ENCODE results near the gene BPNT1.
"Not testable (repeated sequence)": the region's sequence is repeated elsewhere in the genome, so short reads cannot be mapped to it uniquely, and the experiment has no call there.

Gene BPNT1, protein sequence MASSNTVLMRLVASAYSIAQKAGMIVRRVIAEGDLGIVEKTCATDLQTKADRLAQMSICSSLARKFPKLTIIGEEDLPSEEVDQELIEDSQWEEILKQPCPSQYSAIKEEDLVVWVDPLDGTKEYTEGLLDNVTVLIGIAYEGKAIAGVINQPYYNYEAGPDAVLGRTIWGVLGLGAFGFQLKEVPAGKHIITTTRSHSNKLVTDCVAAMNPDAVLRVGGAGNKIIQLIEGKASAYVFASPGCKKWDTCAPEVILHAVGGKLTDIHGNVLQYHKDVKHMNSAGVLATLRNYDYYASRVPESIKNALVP

DNA sequence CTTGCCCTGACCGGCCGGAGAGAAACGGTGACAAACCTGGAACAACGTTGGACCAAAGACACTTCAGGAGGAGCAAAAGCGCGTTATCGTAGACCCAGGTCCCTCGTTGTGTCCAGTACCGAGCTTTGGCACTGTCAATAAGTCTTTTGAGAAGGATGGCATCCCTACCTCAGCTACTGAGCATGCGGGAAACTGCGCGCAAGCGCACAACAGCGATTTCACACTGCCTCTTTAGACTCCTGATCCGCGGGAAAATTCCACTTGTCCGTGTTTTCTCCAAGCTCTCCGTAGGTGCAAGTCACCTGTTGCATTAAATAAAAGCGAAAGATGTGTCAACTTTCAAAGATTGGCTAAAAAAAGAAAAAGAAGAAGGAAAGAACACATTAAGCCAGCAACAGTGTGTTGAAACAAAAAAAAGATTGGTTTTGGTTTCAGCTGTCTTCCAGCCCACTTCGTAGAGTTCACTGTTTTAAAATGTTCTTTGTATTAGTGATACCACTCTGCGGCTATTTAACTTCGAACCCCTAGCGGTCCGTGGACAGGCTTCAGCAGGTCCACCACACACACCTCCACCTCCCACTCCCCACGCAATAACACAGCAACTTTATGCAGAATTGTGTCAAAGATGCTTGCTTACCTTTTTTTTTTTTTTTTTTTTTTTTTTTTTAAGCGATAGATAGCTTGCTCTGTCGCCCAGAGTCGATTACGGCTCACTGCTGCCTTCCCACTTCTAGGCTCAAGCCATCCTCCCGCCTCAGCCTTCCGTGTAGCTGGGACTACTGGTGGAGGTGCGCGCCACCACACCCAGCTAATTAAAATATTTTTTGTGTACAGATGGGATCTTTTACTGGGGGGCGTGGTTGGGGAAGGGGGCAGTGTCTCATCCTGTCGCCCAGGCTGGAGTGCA is at the start of gene BPNT1:
BPNT1 (minus strand) TSS at position 139 of the 907 bp plus-strand sequence. CDS start 9,942 bp downstream, outside the sequence.
- peak; percentile 96 for DNase-seq

DNA sequence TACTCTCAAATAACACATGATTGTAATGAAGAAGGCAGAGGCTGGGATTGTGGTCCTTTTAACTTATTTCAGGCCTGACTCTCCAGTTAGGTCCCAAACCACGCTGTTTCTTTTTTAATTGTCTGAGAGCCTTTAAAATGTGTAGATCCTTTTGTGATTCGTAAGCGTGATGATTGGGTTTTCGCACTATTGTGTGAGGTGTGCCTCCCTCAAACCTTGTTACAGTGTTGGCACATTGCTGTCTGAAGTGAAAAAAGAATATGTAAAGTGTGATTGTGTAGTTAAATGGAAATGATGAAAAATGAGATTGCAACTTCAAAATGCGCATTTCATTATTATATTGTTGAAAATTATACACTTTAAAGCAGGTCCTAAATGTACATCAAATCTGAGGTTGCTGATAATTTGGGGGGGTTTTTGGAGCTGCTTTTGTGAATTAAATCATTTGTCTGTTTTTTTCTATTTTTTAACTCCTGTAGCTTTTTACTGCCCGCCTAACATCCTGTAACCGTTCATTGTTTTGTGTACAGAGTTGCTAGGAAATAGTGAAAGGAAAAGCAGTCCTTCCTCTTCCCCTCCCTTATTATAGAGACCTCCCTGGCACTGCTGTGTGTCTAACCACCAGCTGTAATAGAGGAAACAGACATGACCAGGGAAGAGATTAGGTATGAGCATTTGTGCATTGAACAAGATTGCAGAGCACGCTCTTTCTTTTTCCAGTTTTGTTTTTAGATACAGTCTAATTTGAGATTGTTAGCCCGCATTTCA is 47.6 kb upstream of the BPNT1 start:
- DNase-seq = peak; percentile 52

DNA sequence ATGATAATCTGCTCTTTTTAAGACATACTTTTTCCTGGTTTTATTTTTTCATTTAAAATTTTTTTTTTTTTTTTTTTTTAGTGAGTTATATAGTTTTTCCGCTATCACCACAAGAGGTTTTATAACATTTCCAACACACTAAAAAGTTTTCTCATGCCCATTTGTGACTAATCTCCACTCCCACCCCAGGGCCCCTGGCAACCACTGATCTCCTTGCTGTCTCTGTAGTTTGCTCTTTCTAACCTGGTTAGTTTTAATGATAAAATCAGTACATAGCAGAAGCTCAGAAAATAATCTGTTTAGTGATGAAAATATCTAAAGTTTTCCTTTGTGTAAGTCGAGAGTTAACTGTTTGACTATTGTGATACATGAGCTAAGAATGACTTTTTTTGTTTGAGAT is 46.2 kb upstream of the BPNT1 start:
- DNase-seq = no peak

DNA sequence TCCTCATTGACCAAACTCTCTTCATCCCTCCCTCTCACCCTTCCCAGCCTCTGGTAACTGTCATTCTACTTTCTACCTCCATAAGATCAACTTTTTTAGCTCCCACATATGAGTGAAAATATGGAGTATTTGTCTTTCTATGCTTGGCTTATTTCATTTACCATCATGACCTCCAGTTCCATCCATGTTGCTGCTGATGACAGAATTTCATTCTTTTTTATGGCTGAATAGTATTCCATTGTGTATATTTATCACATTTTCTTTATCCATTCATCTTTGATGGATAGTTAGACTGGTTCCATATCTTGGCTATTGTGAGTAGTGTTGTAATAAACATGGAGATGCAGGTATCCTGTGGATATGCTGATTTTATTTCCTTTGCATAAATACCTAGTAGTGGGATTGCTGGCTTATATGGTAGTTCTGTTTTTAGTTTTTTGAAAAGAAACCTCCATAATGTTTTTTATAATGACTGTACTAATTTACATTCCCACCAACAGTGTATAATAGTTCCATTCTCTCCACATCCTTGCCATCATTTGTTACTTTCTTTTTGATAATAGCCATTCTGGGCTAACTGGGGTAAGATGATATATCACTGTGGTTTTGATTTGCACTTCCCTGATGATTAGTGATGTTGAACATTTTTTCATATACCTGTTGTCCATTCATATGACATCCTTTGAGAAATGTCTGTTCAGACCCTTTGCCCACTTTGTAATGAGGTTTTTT is 40.1 kb upstream of the BPNT1 start:
- DNase-seq = no peak

DNA sequence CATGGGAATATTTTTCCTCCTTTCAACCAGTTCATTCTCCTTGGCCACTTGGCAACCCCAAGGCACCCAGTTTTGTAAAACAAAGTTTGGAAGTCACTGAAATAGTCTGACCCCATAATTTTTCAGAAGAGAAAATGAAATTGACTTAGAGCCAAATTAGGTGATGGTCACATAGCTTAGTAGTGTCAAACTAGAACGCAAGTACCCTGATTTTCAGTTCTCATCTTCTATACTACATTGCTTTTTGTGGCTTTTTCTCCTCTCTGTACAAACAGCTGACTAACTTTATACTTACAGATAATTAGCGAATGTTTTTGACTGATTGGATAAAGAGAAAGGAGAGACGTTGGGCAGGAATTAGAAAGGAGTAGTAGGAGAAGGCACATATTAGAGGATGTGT is 37.5 kb upstream of the BPNT1 start:
- DNase-seq = no peak

DNA sequence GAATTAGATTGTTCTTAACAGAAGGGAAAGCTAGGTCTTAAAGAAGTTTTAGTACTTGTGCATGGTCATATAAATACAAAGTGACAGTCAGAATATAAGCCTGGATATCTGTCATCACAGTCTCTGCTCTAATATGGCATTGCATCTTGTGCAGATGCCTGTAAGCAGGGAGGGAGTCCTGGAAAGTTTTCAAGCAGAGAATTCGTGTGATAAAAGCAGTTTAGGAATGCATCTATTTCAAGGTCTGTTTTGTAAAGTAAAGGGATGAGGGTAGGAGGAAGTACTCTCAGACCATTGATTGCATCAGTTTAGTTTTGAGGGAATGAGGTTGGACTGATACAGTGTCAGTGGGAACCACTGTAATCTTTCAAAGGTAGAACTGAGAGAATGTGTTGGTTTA is 35.0 kb upstream of the BPNT1 start:
- DNase-seq = peak; percentile 6

DNA sequence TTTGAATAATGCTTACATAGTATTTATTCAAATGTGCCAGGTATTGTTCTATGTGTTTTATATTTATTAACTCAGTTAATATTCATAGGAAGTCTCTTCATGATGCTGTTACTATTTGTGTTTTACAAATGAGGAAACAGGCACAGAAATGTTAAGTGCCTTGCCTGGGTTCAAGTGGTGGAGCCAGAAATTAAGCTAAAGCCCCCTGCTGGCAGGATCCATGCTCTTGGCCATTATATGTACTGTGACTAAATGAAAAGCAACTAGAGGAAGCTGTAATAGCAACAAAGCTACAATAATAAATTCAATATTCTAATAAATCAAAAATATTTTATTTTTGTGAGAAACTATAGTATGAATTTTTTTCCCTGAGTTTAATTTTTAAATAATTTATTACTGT is 34.3 kb upstream of the BPNT1 start:
- DNase-seq = peak; percentile 66

DNA sequence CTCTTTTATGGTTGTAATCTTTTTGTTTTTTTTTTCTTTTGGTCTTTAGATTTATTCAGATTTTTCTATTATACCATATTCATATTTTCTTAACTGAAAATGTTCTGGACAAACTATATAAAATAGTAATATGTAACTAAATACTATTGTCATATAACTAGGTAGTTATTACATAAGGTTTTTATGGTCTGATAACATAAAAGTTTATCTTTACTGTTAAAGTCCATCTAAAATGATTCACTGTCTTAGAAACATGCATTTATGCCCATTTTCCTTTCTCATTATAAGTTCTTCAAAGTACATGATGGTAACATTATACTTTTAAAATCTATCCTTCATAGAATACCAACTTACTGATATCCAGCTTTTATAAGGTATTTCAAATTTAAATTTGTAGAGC is 33.5 kb upstream of the BPNT1 start:
- no peak for DNase-seq

DNA sequence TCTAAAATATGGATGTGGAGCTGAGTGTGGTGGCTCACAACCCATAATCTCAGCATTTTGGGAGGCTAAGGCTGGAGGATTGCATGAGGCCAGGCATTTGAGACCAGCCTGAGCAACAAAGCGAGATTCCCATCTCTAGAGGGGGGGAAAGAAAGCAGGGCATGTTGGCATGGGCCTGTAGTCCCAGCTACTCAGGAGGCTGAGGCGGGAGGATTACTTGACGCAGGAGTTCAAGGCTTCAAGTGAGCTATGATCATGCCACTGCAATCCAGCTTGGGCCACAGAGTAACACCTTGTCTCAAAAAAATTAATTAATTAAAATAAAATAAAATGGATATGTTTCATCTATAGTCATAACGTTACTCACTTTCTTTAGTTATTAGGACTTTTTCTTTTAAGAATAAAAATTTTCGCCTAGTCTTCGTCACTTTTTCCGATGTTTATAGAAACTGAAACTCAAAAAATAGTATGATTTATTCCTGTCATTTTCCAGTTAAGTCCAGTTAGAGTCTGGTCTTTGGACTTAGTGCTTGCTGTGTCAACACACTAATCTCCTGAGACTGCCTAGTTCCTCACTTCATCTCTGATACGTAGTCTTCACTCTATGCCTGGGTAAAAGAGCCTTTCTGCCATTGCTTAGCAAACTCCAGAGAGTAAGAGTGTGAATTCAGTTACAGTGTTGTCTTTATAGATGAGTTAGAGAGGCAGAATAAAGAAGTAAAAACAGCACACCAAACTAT is 32.4 kb upstream of the BPNT1 start:
- no peak for DNase-seq

DNA sequence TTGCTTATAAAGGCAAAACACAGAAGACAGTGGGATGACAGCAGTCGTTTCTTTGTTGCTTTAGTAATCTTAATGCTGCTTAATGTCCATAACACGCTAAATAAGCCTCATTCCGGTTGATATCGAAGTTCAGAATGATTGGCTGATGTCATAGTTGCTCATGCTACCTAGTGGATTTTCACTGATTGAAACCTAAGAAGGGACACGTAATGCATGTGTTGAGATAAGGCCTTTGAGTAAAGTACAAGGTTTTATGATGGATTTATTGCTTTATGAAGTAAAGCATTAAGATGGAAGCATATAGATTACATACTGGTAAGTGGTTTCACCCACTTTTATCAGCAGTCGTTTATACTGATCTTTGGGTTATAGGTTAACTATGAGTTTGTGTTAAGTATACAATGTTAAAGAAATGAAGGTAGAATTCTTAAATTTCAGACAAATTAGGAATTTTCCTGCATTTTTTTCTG is 29.5 kb upstream of the BPNT1 start:
- DNase-seq = no peak

DNA sequence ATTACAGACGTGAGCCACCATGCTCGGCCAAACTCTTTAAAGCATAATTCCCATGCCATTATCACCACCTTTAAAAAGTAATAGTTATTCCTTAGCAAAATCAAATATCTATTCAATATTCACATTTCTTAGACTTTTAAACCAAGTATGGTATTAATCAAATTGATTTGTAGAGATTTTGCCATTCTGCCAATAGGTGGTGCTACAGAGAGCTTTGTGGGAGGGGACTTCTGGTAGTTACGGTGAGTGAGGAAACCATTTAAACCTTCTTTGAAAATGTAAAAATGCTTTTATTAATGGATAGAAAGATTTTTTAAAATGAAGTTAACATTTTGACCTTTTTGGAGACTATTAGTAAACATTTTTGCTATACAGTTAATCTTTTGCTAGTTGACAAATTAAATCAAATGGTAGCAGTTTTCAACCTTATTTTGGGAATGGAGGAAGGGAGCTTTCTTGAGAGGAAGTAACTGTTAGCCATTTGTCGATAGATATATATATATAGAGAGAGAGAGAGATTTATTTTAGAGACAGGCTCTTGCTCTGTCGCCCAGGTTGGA is 23.6 kb upstream of the BPNT1 start:
- peak; percentile 78 for DNase-seq

DNA sequence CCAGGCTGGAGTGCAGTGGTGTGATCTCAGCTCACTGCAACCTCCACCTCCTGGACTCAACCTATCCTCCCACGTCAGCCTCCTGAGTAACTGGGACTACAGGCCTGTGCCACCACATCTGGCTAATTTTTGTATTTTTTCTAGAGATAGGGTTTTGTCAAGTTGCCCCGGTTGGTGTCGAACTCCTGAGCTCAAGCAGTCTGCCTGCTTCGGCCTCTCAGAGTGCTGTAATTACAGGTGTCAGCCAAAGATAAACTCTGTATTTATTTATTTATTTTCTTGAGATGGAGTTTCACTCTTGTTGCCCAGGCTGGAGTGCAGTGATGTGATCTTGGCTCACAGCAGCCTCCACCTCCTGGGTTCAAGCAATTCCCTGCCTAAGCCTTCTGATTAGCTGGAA is 23.0 kb upstream of the BPNT1 start:
- not testable (repeated sequence) for DNase-seq

DNA sequence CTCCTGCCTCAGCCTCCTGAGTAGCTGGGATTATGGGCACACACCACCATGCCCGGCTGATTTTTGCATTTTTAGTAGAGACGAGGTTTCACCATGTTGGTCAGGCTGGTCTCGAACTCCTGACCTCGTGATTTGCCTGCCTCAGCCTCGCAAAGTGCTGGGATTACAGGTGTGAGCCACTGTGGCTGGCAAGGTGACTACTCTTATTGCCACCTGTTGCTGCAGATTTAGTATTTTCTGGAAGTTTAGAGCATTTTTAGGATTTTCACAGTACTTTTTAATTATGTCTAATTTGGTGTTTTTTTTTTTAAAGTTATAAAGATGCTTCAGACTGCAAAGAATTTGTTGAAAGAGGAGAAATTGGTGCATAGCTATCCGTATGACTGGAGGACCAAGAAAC is 20.9 kb upstream of the BPNT1 start:
- not testable (repeated sequence) for DNase-seq

DNA sequence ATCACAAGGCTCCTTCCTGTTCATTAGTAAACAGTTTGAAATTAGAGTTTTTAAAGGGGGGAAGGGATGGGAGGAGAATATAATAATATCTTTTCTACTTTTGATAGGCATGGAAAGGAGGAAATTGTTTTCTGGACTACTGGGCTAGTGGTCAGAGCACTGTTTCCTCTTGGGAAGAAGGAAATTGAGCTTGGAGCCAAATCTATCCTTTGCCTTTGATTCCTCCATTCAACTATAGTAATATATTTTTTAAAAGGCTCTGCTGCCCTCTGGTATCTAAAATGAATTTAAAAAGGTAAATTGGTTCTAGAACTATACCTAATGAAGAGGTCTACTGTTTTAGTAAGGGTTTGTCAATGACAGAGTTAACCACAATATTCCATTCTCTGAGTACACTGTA is 10.2 kb upstream of the BPNT1 start:
- no peak for DNase-seq

DNA sequence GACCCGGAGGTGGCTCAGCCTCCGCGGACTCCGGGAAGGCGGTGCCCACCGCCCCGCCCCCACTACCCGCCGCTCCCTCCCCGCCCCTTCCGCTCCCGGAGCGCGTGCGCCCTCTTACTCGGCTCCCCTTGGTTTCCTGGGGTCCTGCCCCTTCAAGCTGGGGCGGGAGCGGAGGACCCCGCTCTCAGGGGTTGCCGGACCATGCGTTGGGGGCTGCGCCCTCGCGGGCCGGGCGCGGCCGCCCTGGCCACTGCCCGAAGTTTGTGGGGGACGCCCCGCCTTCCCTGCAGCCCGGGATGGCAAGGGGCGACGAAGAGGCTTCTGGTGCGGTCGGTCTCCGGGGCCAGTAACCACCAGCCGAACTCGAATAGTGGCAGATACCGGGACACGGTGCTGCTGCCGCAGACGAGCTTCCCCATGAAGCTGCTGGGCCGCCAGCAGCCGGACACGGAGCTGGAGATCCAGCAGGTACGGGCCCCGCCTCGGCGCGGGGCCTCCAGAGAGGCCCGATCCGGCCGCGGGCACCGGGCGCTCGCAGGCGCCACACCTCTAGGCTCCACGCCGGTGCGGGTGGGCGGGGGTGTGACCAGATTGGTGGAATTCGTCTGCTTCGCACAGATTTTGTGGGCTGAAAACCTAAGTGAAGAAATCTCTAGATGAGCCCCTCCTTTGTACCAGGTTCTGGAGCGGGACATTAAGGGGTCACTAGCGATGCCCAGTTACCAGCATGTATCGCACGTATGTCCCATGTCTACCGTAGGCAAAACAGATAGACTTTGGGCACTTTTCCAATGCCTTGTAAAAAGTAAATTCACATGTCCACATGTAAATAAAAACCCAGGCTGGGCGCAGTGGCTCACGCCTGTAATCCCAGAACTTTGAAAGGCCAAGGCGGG is 4.7 kb upstream of the BPNT1 start, which contains the start of gene IARS2:
IARS2 (plus strand) TSS at position 117 of the 896 bp plus-strand sequence; CDS start at position 202, 85 bp downstream.
- peak; percentile 92 for DNase-seq

DNA sequence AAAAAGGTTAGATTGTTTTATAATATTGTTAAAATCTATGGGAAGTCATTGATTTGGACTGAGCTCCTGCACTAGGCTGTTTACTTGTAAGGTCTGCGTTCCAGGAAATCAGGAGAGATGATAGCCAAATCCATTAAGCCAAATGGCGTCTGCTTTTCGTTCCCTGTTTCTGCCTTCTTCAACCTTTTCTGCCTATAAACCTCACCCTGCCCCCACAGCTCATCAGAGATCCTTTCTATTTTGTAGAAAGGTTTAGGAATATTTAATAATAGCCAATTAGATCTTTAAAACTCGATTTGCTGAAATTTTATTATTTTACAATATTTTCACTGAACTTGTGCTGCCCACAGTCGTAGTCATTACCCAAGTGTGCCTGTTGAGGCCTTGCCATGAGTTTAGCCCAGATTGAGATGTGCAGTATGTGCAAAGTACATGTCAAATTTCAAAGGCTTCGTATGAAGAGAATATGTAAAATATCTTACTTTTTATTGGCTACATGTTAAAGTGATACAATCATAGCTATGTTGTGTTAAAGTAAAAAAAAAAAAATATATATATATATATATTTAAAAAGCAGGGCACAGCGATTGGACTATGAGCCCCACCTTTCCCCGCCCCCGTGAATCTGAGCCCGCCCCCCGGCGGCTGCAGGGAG is 3.9 kb upstream of the BPNT1 start:
- no peak for DNase-seq

DNA sequence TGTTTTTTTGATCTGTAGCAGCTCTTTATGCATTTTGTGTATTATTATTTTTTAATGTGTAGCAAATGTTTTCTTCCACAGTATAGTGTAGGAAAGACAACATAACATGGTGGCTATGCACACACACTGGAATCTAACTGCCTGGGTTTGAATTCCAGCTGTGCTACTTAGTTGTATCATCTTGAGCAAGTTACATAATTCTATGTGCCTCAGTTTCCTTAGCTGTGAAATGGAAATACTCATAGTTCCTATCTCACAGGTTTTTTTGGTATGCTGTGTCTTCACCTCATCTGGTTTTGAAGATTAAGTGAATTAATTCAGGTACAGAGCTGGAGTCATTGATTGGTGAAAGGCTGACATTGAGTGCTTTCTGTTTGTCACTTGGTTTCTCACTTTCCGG is 3.1 kb upstream of the BPNT1 start:
- no peak for DNase-seq

DNA sequence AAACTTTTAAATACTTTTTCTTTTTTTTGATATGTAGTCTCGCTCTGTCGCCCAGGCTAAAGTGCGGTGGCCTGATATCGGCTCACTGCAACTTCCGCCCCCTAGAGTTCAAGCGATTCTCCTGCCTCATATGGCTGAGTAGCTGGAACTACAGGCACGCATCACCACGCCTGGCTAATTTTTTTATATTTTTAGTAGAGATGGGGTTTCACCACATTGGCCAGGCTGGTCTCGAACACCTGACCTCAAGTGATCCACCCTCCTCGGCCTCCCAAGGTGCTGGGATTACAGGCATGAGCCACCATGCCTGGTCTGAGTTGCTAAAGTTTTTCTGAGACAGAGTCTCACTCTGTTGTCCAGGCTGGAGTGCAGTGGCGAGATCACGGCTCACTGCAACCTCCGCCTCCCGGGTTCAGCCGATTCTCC is 3.3 kb downstream of the BPNT1 start:
- DNase-seq = peak; percentile 43

DNA sequence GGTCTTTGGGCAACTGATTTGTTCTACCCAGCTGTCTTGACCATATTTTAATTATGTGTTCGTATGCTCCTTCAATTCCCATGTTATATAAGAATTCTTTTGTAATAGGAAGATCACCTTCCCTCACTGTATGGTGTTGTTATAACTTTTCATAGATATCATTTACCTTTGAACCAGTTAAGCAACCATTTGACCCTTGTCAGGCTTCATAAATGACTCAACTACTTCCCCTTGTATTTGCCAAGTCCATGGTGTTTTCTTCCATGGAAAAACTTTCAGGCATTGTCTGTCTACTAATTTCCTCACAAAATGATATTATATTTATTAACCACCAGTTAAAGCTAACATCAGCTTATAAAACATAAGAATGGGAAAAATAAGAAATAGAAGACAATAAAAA is 5.1 kb downstream of the BPNT1 start:
- DNase-seq = no peak

DNA sequence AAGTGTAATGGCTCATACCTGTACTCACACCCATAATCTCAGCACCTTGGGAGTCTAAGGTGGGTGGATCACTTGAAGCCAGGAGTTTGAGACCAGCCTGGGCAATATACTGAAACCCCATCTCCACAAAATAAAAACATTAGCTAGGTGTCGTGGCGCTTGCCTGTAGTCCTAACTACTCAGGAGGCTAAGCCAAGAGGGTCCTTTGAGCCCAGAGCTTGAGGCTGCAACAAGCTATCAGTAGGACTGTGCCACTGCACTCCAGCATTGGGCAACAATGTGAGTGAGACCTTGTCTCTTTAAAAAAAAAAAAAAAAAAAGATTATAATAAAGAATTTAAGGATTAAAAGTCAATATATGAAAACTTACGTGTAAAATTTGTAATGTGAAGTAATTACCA is 11.7 kb downstream of the BPNT1 start:
- no peak for DNase-seq
